ENCODE results near the gene SLAMF1. TPM values are rescaled to one million over a fixed set of nuclear protein-coding genes. Genes with fewer than 3 reads are reported as not detected.
A peak's percentile ranks its signal among the peaks of the same experiment; 100 is the strongest.
"Not testable (repeated sequence)": the region's sequence is repeated elsewhere in the genome, so short reads cannot be mapped to it uniquely, and the experiment has no call there.

SLAMF1 gene
- total RNA-seq, 6 experiments from 2014 or later = 0.20 to 0.42 (median 0.28) TPM

DNA sequence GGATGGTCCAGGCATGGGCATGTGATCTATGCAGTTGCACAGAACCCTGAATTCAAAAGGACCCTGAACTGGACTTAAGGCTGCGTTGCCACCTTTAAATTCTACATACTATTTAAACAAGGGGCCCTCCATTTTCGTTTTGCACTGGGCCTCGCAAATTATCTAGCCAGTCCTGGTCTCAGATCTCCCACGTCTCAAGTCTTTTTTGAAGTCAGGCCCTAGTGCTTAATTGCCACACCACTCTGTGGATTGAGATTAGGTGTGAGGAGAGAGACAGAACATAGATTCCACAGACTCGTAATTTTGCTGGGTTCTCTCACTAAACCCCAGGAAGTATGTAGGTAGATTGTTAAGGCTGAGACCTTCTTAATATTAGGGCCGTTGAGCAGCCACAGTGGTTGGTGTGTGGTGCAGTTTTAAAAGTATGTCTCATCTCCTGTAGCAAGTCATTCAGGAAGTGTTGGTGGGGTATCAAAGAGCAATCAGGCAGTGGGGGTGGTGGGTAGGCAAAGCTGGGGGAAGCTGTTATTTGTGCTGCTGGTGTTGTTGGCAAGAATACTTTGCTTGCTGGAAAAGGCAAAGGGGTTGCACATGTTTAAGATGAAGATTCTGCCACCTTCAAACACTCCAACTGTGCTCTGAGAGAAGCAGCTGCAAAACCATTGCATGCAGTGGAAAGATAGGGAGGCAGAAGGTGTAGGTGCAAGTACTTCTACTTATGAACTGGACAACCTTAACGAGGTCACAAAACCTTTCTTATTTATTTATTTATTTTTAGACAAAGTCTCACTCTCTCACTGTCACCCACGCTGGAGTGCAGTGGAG, 78.8 kb downstream of the SLAMF1 start:
- WGBS (ENCODE audit: insufficient coverage, low coverage, low lambda C conversion rate, missing lambda C conversion rate) = 60% methylated on average over 7 of the region's 8 CpGs
- H3K4me3 ChIP-seq = no peak overlapping the region
- no peaks in the 10 kb centered on the region for H3K9me3 ChIP-seq
- no peak overlapping the region for H3K27ac ChIP-seq
- no peak for DNase-seq
- H3K36me3 ChIP-seq = no peaks in the 10 kb centered on the region
- no peaks in the 10 kb centered on the region for H3K27me3 ChIP-seq
- peak; percentile 26 to 40 (median 36) for ATAC-seq
- intact Hi-C loops (cut with DNase I) = no loop called here
- H3K4me1 ChIP-seq = no peaks in the 10 kb centered on the region
- TF ChIP-seq, protein P1, sequence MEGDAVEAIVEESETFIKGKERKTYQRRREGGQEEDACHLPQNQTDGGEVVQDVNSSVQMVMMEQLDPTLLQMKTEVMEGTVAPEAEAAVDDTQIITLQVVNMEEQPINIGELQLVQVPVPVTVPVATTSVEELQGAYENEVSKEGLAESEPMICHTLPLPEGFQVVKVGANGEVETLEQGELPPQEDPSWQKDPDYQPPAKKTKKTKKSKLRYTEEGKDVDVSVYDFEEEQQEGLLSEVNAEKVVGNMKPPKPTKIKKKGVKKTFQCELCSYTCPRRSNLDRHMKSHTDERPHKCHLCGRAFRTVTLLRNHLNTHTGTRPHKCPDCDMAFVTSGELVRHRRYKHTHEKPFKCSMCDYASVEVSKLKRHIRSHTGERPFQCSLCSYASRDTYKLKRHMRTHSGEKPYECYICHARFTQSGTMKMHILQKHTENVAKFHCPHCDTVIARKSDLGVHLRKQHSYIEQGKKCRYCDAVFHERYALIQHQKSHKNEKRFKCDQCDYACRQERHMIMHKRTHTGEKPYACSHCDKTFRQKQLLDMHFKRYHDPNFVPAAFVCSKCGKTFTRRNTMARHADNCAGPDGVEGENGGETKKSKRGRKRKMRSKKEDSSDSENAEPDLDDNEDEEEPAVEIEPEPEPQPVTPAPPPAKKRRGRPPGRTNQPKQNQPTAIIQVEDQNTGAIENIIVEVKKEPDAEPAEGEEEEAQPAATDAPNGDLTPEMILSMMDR (IDR thresholded peaks at IDR 0.05) = no peak
- no peak for TF ChIP-seq POLR2A (IDR thresholded peaks at IDR 0.05)

DNA sequence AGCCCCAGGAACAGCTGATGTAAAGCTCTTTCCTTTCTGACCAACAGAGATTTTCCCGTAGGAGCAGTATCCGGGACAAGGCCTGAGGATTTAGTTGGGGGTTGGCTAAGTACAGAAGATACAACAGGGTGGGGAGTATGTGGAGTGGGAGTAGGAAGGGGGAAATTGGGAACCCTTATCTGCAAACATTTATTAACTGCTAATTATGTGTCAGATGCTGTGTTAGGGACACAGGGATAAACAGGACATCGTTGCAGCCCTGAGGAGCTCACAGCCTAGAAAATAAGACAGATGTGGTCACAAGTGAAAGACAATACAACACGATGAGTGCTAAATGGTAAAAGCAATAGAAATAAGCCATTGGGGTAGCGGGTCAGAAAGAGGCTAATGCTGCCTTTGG, 79.5 kb downstream of the SLAMF1 start:
- Histone ChIP-seq H3K4me1 (no peaks in the 10 kb centered on the region), H3K27me3 (no peaks in the 10 kb centered on the region), H3K36me3 (no peaks in the 10 kb centered on the region), H3K27ac (no peak overlapping the region), H3K9me3 (no peaks in the 10 kb centered on the region), H3K4me3 (no peak overlapping the region)
- no peak for TF ChIP-seq POLR2A (IDR thresholded peaks at IDR 0.05)
- TF ChIP-seq, protein P1 (IDR thresholded peaks at IDR 0.05) = no peak
- intact Hi-C loops (cut with DNase I) = no loop called here
- DNase-seq = no peak
- ATAC-seq = no peak
- WGBS (ENCODE audit: insufficient coverage, low coverage, low lambda C conversion rate, missing lambda C conversion rate) = 63% methylated on average over 5 of the region's 5 CpGs

DNA sequence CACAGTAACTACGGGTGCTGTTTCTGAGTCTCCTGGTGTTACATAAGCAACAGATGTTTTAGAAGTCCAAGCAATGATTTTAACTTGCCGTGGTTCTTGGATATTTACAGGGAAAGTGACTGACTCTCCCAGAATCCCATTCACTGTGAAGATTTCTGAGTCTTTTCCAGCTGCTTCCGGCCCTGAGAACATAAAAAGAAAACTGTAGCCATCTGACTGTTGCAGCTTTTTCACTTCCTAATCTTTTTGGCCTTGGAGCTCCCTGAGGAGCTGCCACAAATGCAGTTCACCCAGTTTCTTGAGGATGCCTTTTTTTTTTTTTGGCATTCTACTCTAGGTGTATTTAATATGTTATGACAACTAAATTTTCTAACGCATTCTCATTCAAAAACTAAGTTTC, 81.3 kb downstream of the SLAMF1 start:
- Histone ChIP-seq H3K4me3 (no peak overlapping the region), H3K4me1 (no peaks in the 10 kb centered on the region), H3K9me3 (no peaks in the 10 kb centered on the region), H3K27ac (no peak overlapping the region), H3K36me3 (no peaks in the 10 kb centered on the region), H3K27me3 (no peaks in the 10 kb centered on the region)
- 57% methylated on average over 4 of the region's 4 CpGs for WGBS (ENCODE audit: insufficient coverage, low coverage, low lambda C conversion rate, missing lambda C conversion rate)
- no peak for DNase-seq
- intact Hi-C loops (cut with DNase I) = no loop called here
- TF ChIP-seq, protein P1 (IDR thresholded peaks at IDR 0.05) = no peak
- TF ChIP-seq POLR2A (IDR thresholded peaks at IDR 0.05) = no peak
- no peak for ATAC-seq

DNA sequence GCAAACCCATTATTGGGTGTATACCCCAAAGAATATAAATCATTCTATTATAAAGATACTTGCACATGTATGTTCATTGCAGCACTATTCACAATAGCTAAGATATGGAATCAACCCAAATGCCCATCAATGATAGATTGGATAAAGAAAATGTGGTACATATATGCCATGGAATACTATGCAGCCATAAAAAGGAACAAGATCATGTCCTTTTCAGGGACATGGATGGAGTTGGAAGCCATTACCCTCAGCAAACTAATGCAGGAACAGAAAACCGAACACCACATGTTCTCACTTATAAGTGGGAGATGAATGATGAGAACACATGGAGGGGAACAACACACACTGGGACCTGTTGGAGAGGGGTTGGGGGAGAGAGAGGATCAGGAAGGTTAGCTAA, 83.6 kb downstream of the SLAMF1 start:
- WGBS (ENCODE audit: insufficient coverage, low coverage, low lambda C conversion rate, missing lambda C conversion rate) = 50% methylated on average over 1 of the region's 1 CpG
- H3K27ac ChIP-seq; H3K4me1 ChIP-seq; H3K4me3 ChIP-seq; intact Hi-C loops (cut with DNase I); ATAC-seq; H3K36me3 ChIP-seq; H3K9me3 ChIP-seq; DNase-seq; H3K27me3 ChIP-seq: not testable (repeated sequence)

DNA sequence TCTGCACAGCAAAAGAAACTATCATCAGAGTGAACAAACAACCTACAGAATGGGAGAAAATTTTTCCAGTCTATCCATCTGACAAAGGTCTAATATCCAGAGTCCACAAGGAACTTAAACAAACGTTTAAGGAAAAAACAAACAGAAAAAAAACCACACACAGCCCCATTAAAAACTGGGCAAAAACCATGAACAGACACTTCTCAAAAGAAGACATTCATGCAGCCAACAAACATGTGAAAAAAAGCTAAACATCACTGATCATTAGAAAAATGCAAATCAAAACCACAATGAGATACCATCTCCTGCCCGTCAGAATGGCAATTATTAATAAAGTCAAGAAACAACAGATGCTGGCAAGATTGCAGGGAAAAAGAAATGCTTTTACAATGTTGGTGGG, 84.1 kb downstream of the SLAMF1 start:
- H3K4me1 ChIP-seq; H3K4me3 ChIP-seq; H3K27me3 ChIP-seq; H3K27ac ChIP-seq; H3K9me3 ChIP-seq; ATAC-seq; intact Hi-C loops (cut with DNase I); H3K36me3 ChIP-seq; DNase-seq: not testable (repeated sequence)
- 45% methylated on average over 2 of the region's 2 CpGs for WGBS (ENCODE audit: insufficient coverage, low coverage, low lambda C conversion rate, missing lambda C conversion rate)

All from right lobe of liver (tissue), 6 donors.